Measurements from ENCODE around the gene ACKR2.

GRCh38 chr3:42778644-42779043, 30.6 kb upstream of the ACKR2 start:
- no peak for TF ChIP-seq CTCF (IDR thresholded peaks at IDR 0.05; ENCODE audit: poor library complexity)
- no peak for TF ChIP-seq EZH2 (IDR thresholded peaks at IDR 0.05; ENCODE audit: borderline replicate concordance)

Data from hepatocyte (in vitro differentiated cells).